DND-41 (cell line): Measurements from ENCODE around the gene GLIS2.

ENCODE experiments used
- ATAC-seq: fragments of 200-7000 bp; cut with Tn5 transposase; 3 replicates; pipeline ENCODE4 v1.9.1; 2021; ENCODE audit warnings: low read depth; ENCODE audit not compliant: insufficient read depth
- DNase-seq: peaks from one replicate; pipeline ENCODE4 v3.0.0-alpha.2; 2020
- H2AFZ ChIP-seq: 2 replicates; pipeline ENCODE4 v1.6.0; 2012; ENCODE audit warnings: low read depth, low read length
- H3K27ac ChIP-seq: 2 replicates; pipeline ENCODE4 v1.5.1; 2012; ENCODE audit warnings: low read length, inconsistent platforms
- H3K27me3 ChIP-seq: fragments of 200-600 bp; sonication (generic); 2 replicates; pipeline ENCODE4 v1.6.0; 2012; ENCODE audit warnings: low read length, mild to moderate bottlenecking, inconsistent platforms; ENCODE audit not compliant: insufficient read depth, poor library complexity
- H3K36me3 ChIP-seq: 2 replicates; pipeline ENCODE4 v1.5.1; 2012; ENCODE audit warnings: low read length, inconsistent platforms; ENCODE audit not compliant: insufficient read depth
- H3K4me1 ChIP-seq: 2 replicates; pipeline ENCODE4 v1.5.1; 2012; ENCODE audit warnings: mild to moderate bottlenecking, low read length; ENCODE audit not compliant: insufficient read depth
- H3K4me2 ChIP-seq: 2 replicates; pipeline ENCODE4 v1.6.0; 2012; ENCODE audit warnings: mild to moderate bottlenecking, moderate library complexity, low read length, inconsistent platforms; ENCODE audit not compliant: insufficient read depth
- H3K4me3 ChIP-seq, 2 experiments: fragments of 200-600 bp in 1 of 2; shearing (Covaris generic) in 1 of 2; 2 replicates each; pipeline ENCODE4 v1.5.1; 2012 to 2016; ENCODE audit warnings: inconsistent platforms in 2 of 2, low read length in 2 of 2, mild to moderate bottlenecking in 2 of 2, low read depth in 1 of 2, moderate library complexity in 1 of 2
- H3K79me2 ChIP-seq: 2 replicates; pipeline ENCODE4 v1.6.0; 2012; ENCODE audit warnings: low read length, inconsistent platforms; ENCODE audit not compliant: insufficient read depth
- H3K9ac ChIP-seq: 2 replicates; pipeline ENCODE4 v1.6.0; 2012; ENCODE audit warnings: low read depth, mild to moderate bottlenecking, inconsistent platforms, low read length, moderate library complexity
- H3K9me3 ChIP-seq: 2 replicates; pipeline ENCODE4 v1.5.1; 2012; ENCODE audit warnings: low read length, moderate library complexity, mild to moderate bottlenecking, inconsistent platforms; ENCODE audit not compliant: insufficient read depth, severe bottlenecking
- H4K20me1 ChIP-seq: 2 replicates; pipeline ENCODE4 v1.6.0; 2012; ENCODE audit warnings: low read length; ENCODE audit not compliant: insufficient read depth
- EZH2 ChIP-seq: IDR thresholded peaks from 3 replicates; pipeline ENCODE4 v1.6.1; 2012; ENCODE audit warnings: borderline replicate concordance, low read depth, mild to moderate bottlenecking, moderate library complexity, low read length, inconsistent platforms; ENCODE audit not compliant: severe bottlenecking
- TF ChIP-seq, protein P1 (sequence below): IDR thresholded peaks from 2 replicates; pipeline ENCODE4 v1.5.1; 2012; ENCODE audit warnings: borderline replicate concordance, low read length, moderate library complexity, mild to moderate bottlenecking; ENCODE audit not compliant: poor library complexity, severe bottlenecking; ENCODE audit errors: extremely low read depth

GLIS2 gene

DNA sequence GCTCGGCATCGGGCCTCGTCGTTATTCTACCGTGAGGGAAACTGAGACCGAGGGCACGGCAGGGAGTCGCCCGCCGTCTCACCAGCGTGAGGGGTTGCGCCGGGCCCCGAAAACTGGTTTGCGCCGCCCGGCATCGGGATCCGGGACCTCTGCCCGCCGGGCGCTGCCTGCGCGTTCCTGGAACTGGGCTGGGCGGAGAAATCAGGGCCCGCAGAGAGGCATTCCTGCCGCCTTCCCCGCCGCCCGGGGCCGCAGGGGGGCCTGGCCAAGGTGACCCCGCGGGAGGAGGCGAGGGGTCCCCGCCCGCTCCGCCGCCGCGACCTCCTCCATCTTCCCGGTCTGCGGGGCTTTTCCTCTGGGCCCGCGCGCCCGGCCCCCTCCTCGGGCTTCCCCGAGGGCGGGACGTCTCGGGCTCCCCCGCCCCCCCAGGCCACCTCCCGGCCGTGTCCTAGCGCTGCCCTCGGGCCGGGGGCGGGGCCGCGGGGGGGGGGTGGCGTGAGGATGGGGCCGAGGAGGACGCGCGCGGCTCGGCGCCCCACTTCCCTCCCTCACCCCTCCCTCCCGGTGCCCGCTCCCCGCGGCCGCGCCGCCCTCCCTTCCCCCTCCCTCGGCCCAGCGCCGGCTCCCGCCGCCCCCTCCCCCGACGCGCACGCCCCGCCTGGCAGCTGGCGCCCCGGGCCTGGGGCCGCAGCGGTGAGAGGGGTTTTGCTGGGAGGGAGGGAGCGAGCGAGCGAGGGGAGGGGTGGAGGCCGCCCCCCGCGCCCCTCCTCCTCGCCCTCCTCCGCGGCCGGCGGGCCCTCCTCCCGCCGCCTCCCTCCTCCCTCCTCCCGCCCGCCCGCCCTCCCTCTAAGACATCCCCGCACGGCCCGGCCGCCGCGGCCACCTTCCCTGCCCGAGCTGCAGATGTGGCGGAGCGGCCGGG is at the start of gene GLIS2:
Gene GLIS2 (plus strand): TSS at position 882 of the 922 bp plus-strand sequence. CDS start 16,214 bp downstream, outside the sequence.
- Histone ChIP-seq H3K9me3 (no peaks in the 10 kb centered on the region), H3K4me3 (peak within 1 kb of the TSS; percentile 25 to 64; a peak in 3 of 4 replicates), H3K9ac (peak within 1 kb of the TSS; percentile 67), H3K36me3 (no peaks in the 10 kb centered on the region), H3K79me2 (no peaks in the 10 kb centered on the region), H3K4me1 (peaks cover 18% of the 10 kb centered on the region), H3K27me3 (peaks cover 15% of the 10 kb centered on the region), H3K4me2 (peak within 1 kb of the TSS; percentile 97), H3K27ac (no peak within 1 kb of the TSS), H2AFZ (peak within 1 kb of the TSS; percentile 56), H4K20me1 (peaks cover 26% of the 10 kb centered on the region)
- TF ChIP-seq EZH2 = peak; percentile 89
- TF ChIP-seq, protein P1, sequence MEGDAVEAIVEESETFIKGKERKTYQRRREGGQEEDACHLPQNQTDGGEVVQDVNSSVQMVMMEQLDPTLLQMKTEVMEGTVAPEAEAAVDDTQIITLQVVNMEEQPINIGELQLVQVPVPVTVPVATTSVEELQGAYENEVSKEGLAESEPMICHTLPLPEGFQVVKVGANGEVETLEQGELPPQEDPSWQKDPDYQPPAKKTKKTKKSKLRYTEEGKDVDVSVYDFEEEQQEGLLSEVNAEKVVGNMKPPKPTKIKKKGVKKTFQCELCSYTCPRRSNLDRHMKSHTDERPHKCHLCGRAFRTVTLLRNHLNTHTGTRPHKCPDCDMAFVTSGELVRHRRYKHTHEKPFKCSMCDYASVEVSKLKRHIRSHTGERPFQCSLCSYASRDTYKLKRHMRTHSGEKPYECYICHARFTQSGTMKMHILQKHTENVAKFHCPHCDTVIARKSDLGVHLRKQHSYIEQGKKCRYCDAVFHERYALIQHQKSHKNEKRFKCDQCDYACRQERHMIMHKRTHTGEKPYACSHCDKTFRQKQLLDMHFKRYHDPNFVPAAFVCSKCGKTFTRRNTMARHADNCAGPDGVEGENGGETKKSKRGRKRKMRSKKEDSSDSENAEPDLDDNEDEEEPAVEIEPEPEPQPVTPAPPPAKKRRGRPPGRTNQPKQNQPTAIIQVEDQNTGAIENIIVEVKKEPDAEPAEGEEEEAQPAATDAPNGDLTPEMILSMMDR = no peak
- DNase-seq (peak; percentile 75), ATAC-seq (peak; percentile 73)

DNA sequence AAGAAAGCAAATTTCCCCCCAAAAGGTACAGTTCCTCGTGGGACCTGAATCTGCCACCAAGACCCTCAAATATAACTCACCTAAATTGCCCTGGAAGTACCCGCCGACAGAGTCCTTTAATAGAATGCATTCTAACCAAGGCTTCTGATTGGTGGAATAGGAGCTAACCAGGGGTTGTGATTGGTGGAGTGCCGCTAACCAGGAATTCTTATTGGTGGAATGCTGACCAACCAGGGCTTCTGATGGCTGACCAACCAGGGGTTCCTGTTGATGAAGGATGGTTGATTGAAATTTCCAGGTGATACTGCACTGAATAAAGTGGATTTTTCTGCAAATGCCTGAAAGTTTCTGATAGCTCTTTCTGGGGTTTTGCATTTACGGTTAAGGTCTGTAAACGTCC is 49.5 kb upstream of the GLIS2 start:
- TF ChIP-seq, protein P1 = no peak
- no peak for TF ChIP-seq EZH2
- ATAC-seq = no peak
- no peaks in the 10 kb centered on the region for H3K9me3 ChIP-seq
- no peak overlapping the region for H3K4me2 ChIP-seq
- no peak overlapping the region for H3K4me3 ChIP-seq
- peak; percentile 18 for DNase-seq
- H2AFZ ChIP-seq = no peak overlapping the region
- peaks cover 56% of the 10 kb centered on the region for H3K36me3 ChIP-seq
- H3K27me3 ChIP-seq = no peaks in the 10 kb centered on the region
- H3K79me2 ChIP-seq = peaks cover 90% of the 10 kb centered on the region
- H3K4me1 ChIP-seq = peaks cover 13% of the 10 kb centered on the region
- H4K20me1 ChIP-seq = peaks cover 65% of the 10 kb centered on the region
- H3K9ac ChIP-seq = no peak overlapping the region
- H3K27ac ChIP-seq = no peak overlapping the region

DNA sequence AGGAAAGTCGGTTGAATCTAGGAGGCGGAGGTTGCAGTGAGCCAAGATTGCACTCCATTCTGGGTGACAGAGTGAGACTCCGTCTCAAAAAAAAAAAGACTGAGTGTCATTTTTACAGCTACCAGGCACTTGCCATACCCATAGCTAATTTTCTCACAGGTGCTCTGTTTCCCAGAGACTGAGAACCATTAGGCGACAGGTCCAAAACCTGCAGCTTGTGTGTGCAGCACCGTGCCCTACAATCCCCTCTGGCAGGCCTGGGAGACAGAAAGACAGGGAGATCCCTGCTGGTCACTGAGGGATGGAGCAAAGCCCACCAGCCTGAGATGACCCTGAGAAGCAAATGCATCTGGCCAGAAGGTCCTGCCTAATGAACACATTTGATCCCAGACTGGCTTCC is 45.8 kb upstream of the GLIS2 start:
- H3K9me3 ChIP-seq = no peaks in the 10 kb centered on the region
- H3K79me2 ChIP-seq = peaks cover 72% of the 10 kb centered on the region
- no peak overlapping the region for H3K4me3 ChIP-seq
- H4K20me1 ChIP-seq = peaks cover 28% of the 10 kb centered on the region
- peak overlapping the region; percentile 0; the same call in 1 of the 2 replicates for H3K27ac ChIP-seq
- peak overlapping the region; percentile 95 for H3K4me2 ChIP-seq
- ATAC-seq = no peak
- H3K27me3 ChIP-seq = no peaks in the 10 kb centered on the region
- H3K9ac ChIP-seq = peak overlapping the region; percentile 88; the same call in 1 of the 2 replicates
- no peak for DNase-seq
- H3K36me3 ChIP-seq = peaks cover 31% of the 10 kb centered on the region
- H3K4me1 ChIP-seq = peaks cover 29% of the 10 kb centered on the region
- TF ChIP-seq, protein P1 = no peak
- TF ChIP-seq EZH2 = no peak
- H2AFZ ChIP-seq = no peak overlapping the region
